OCI-LY3 (cell line): ENCODE results near the gene ALG1.
A peak's percentile ranks its signal among the peaks of the same experiment; 100 is the strongest.

Experiments used
- H2AFZ ChIP-seq: fragments of 200-600, 300-600 bp; shearing (Covaris generic); 2 replicates; pipeline ENCODE4 v1.6.0; 2014; ENCODE audit warnings: antibody characterized with exemption, low read depth, low read length
- H3K27ac ChIP-seq: fragments of 200-600, 300-600 bp; sonication (generic); 2 replicates; pipeline ENCODE4 v1.5.1; 2014; ENCODE audit warnings: mild to moderate bottlenecking, low read length, moderate library complexity, mixed read lengths
- H3K27me3 ChIP-seq: fragments of 200-600, 300-600 bp; sonication (generic); 2 replicates; pipeline ENCODE4 v1.6.1; 2014; ENCODE audit warnings: low read depth, low read length, mixed read lengths
- H3K36me3 ChIP-seq: fragments of 200-600, 300-600 bp; sonication (generic); replicated peaks from 2 replicates; pipeline ENCODE3; 2014; ENCODE audit warnings: low read depth, low read length, mixed read lengths
- H3K4me1 ChIP-seq: fragments of 300-600, 200-600 bp; sonication (generic); 2 replicates; pipeline ENCODE4 v1.6.1; 2014; ENCODE audit warnings: low read length, mixed read lengths
- H3K4me2 ChIP-seq: fragments of 200-600, 300-600 bp; sonication (generic); 2 replicates; pipeline ENCODE4 v1.6.1; 2014; ENCODE audit warnings: low read length, mixed read lengths
- H3K4me3 ChIP-seq: fragments of 300-600, 200-600 bp; sonication (generic); 2 replicates; pipeline ENCODE4 v1.5.1; 2014; ENCODE audit warnings: antibody characterized with exemption, mild to moderate bottlenecking, low read length, moderate library complexity
- H3K79me2 ChIP-seq: fragments of 300-600, 200-600 bp; shearing (Covaris generic); 2 replicates; pipeline ENCODE4 v1.6.1; 2014; ENCODE audit warnings: mild to moderate bottlenecking, low read length, mixed read lengths
- H3K9ac ChIP-seq: fragments of 300-600, 200-600 bp; shearing (Covaris generic); 2 replicates; pipeline ENCODE4 v1.6.0; 2014; ENCODE audit warnings: mild to moderate bottlenecking, low read length, moderate library complexity
- H3K9me3 ChIP-seq: fragments of 200-600, 300-600 bp; shearing (Covaris generic); 2 replicates; pipeline ENCODE4 v1.6.1; 2014; ENCODE audit warnings: low read length, mixed read lengths; ENCODE audit not compliant: insufficient read depth
- H4K20me1 ChIP-seq: fragments of 200-600, 300-600 bp; sonication (generic); 2 replicates; pipeline ENCODE4 v1.6.1; 2016; ENCODE audit warnings: low read length, mixed read lengths; ENCODE audit not compliant: insufficient read depth
- CTCF ChIP-seq: fragments of 200-600, 300-600 bp; sonication (generic); IDR thresholded peaks from 2 replicates; pipeline ENCODE4 v1.5.1; 2014; ENCODE audit warnings: antibody characterized with exemption, low read length, low read depth
- EZH2phosphoT487 ChIP-seq: fragments of 200-600 bp; shearing (Covaris generic); IDR thresholded peaks from 2 replicates; pipeline ENCODE4 v1.6.1; 2018; ENCODE audit warnings: antibody characterized with exemption, mixed run types, low read depth

The ALG1 gene

GRCh38 chr16:5030251-5030870, 41.3 kb upstream of the ALG1 start:
- no peaks in the 10 kb centered on the region for H3K9me3 ChIP-seq
- no peaks in the 10 kb centered on the region for H3K79me2 ChIP-seq
- H2AFZ ChIP-seq = no peak overlapping the region
- H3K4me3 ChIP-seq = no peak overlapping the region
- peaks cover 12% of the 10 kb centered on the region for H3K4me1 ChIP-seq
- no peak overlapping the region for H3K9ac ChIP-seq
- no peaks in the 10 kb centered on the region for H3K36me3 ChIP-seq
- no peak overlapping the region for H3K27ac ChIP-seq
- TF ChIP-seq EZH2phosphoT487 = no peak
- no peak for TF ChIP-seq CTCF
- no peak overlapping the region for H3K4me2 ChIP-seq
- no peaks in the 10 kb centered on the region for H3K27me3 ChIP-seq
- no peaks in the 10 kb centered on the region for H4K20me1 ChIP-seq

- no peaks in the 10 kb centered on the region for H4K20me1 ChIP-seq
- no peaks in the 10 kb centered on the region for H3K9me3 ChIP-seq
- H3K27me3 ChIP-seq = no peaks in the 10 kb centered on the region
- H3K9ac ChIP-seq = no peak overlapping the region
- H3K27ac ChIP-seq = no peak overlapping the region
- H3K79me2 ChIP-seq = no peaks in the 10 kb centered on the region
- H3K4me3 ChIP-seq = no peak overlapping the region
- TF ChIP-seq CTCF = no peak
- no peak for TF ChIP-seq EZH2phosphoT487
- no peak overlapping the region for H2AFZ ChIP-seq
- no peaks in the 10 kb centered on the region for H3K36me3 ChIP-seq
- no peak overlapping the region for H3K4me2 ChIP-seq
- peaks cover 12% of the 10 kb centered on the region for H3K4me1 ChIP-seq
These were observed 40.0 kb upstream of the ALG1 start for GRCh38 chr16:5031601-5032000.

DNA sequence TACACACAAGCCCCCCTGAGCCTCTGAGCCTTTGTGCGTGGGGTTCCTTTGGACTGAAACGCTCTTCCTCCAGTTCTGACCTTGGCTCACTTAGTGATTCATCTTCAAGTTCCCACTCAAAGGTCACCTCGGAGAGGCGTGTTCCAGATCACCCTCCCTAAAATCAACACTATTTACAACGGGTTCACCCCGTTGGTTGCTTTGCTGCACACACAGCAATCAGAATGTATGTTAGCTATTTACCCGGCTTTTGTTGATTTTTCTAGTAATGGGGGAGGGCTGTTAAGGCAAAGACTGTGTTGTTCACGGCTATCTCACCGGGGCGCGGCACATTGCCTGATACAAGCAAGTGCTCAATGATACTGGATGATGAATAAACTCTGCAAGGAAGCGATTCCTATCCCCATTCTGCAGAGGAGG, 38.9 kb upstream of the ALG1 start:
- Histone ChIP-seq H3K4me3 (peak overlapping the region; percentile 87), H3K79me2 (no peaks in the 10 kb centered on the region), H3K9me3 (no peaks in the 10 kb centered on the region), H3K27me3 (no peaks in the 10 kb centered on the region), H3K4me1 (peaks cover 12% of the 10 kb centered on the region), H4K20me1 (no peaks in the 10 kb centered on the region), H3K4me2 (peak overlapping the region; percentile 93), H2AFZ (0 out of 2 replicates have a peak overlapping the region, but pooled peaks have one; percentile 100), H3K27ac (no peak overlapping the region), H3K9ac (peak overlapping the region; percentile 58; the same call in 1 of the 2 replicates), H3K36me3 (no peaks in the 10 kb centered on the region)
- TF ChIP-seq EZH2phosphoT487 (no peak), CTCF (no peak)

- no peak within 1 kb of the TSS for H3K27ac ChIP-seq
- H3K4me3 ChIP-seq = peak within 1 kb of the TSS; percentile 87
- H3K79me2 ChIP-seq = no peaks in the 10 kb centered on the region
These were observed 38.1 kb upstream of the ALG1 start, which contains the start of gene NAGPA for GRCh38 chr16:5033256-5034166. NAGPA (minus strand) TSS chr16:5033935; CDS start chr16:5033914, 21 bp downstream.

More at GRCh38 chr16:5033256-5034166, 38.1 kb upstream of the ALG1 start, which contains the start of gene NAGPA:
- Histone ChIP-seq H3K27me3 (no peaks in the 10 kb centered on the region), H2AFZ (peak within 1 kb of the TSS; percentile 100), H3K9me3 (no peaks in the 10 kb centered on the region), H4K20me1 (no peaks in the 10 kb centered on the region), H3K9ac (peak within 1 kb of the TSS; percentile 58), H3K4me1 (peaks cover 12% of the 10 kb centered on the region), H3K4me2 (peak within 1 kb of the TSS; percentile 93), H3K36me3 (no peaks in the 10 kb centered on the region)
- TF ChIP-seq EZH2phosphoT487 (no peak), CTCF (no peak)
